Stimulated activated CD8-positive, alpha-beta memory T cell treated with anti-CD3 and anti-CD28 coated beads, Interleukin-12 subunit alpha, Interleukin-12 subunit beta, amount 100 ng/mL, for 4 hours (primary cell): Measurements from ENCODE around the gene LIPE.

Experiments used
- DNase-seq: peaks from one replicate; pipeline ENCODE4 v3.0.0-alpha.2; 2020; ENCODE audit warnings: low read depth

Gene LIPE

GRCh38 chr19:42353341-42354015, 73.7 kb downstream of the LIPE start:
- DNase-seq = no peak

- DNase-seq = no peak
Measured at GRCh38 chr19:42352301-42353259, 74.6 kb downstream of the LIPE start.
